ENCODE data around the gene GUCA2B. TPM values are rescaled to one million over a fixed set of nuclear protein-coding genes. Genes with fewer than 3 reads are reported as not detected.

GUCA2B gene
- total and polyA plus RNA-seq, 2 of the 4 experiments (the other 2 are of a cell fraction): not detected

GRCh38 chr1:42114229-42114628 lies 39.0 kb upstream of the GUCA2B start:
- no TSS peak for BruUV-seq (replicated peaks)
- H4K5ac ChIP-seq (ENCODE audit: low read depth, low read length): no peak overlapping the region
- TF ChIP-seq MXI1 (IDR thresholded peaks at IDR 0.05; ENCODE audit: borderline replicate concordance, low read depth, low read length) (no peak), CHD1 (IDR thresholded peaks at IDR 0.05; ENCODE audit: low read depth, low read length) (no peak), SMC3 (IDR thresholded peaks at IDR 0.05; ENCODE audit: low read depth, low read length) (no peak), MAZ (IDR thresholded peaks at IDR 0.05; ENCODE audit: borderline replicate concordance, low read depth, low read length) (no peak), RCOR1 (IDR thresholded peaks at IDR 0.05; ENCODE audit: insufficient replicate concordance, low read length) (no peak), MAFK (IDR thresholded peaks at IDR 0.05; ENCODE audit: low read depth, low read length) (no peak), CTCF (conservative IDR thresholded peaks at IDR 0.05; ENCODE audit: low read depth, low read length) (no peak), USF2 (IDR thresholded peaks at IDR 0.05; ENCODE audit: low read depth, low read length) (no peak), RFX5 (IDR thresholded peaks at IDR 0.05; ENCODE audit: low read depth, low read length) (no peak), BHLHE40 (IDR thresholded peaks at IDR 0.05; ENCODE audit: low read depth, low read length) (no peak), RAD21 (IDR thresholded peaks at IDR 0.05; ENCODE audit: low read length) (no peak), NFE2L2 (IDR thresholded peaks at IDR 0.05; ENCODE audit: low read depth, low read length) (no peak), CEBPB (IDR thresholded peaks at IDR 0.05; ENCODE audit: low read depth, low read length) (no peak), ELK1 (IDR thresholded peaks at IDR 0.05; ENCODE audit: borderline replicate concordance, low read depth, low read length) (no peak), FOS (IDR thresholded peaks at IDR 0.05; ENCODE audit: low read depth, low read length) (no peak), POLR2A (IDR thresholded peaks at IDR 0.05; ENCODE audit: low read depth, low read length) (no peak)
- no peak overlapping the region for H3K56ac ChIP-seq (ENCODE audit: extremely low read depth, insufficient read depth, low read length)
- no peaks in the 10 kb centered on the region for H3K4me1 ChIP-seq (ENCODE audit: control insufficient read depth, insufficient read depth, low read length)
- H2BK20ac ChIP-seq (ENCODE audit: low read depth, low read length): no peak overlapping the region
- no peak overlapping the region for H2BK120ac ChIP-seq (ENCODE audit: low read depth, low read length)
- no peak overlapping the region for H3K4me3 ChIP-seq (ENCODE audit: insufficient read depth, low read depth, low read length)
- H3K9me1 ChIP-seq (ENCODE audit: insufficient read depth, low read length): no peaks in the 10 kb centered on the region
- no peaks in the 10 kb centered on the region for H4K20me1 ChIP-seq (ENCODE audit: insufficient read depth, low read length)
- no peak overlapping the region for H2BK5ac ChIP-seq (ENCODE audit: low read depth, low read length, poor library complexity, severe bottlenecking)
- ChIA-PET CTCF (no interaction called here), POLR2A (ENCODE audit: unreplicated experiment) (no interaction called here)
- H3K27ac ChIP-seq (ENCODE audit: insufficient read depth, low read length): no peak overlapping the region
- H3K27me3 ChIP-seq (ENCODE audit: control insufficient read depth, insufficient read depth, low read length): peaks cover 5% of the 10 kb centered on the region
- no peak overlapping the region for H3K9ac ChIP-seq (ENCODE audit: low read depth, low read length)
- H2BK15ac ChIP-seq (ENCODE audit: low read depth, low read length): no peak overlapping the region
- H3K79me1 ChIP-seq (ENCODE audit: low read depth in 1 of 2, low read length in 2 of 2): no peaks in the 10 kb centered on the region
- intact Hi-C loops (cut with micrococcal nuclease) (no loop called here), dilution Hi-C loops (cut with HindIII; ENCODE audit: low sequenced_read_pairs, unreplicated experiment) (no loop called here), in situ Hi-C loops (cut with MboI; ENCODE audit: low sequenced_read_pairs) (no loop called here)
- H3K9me3 ChIP-seq (ENCODE audit: control insufficient read depth, insufficient read depth, low read length): no peaks in the 10 kb centered on the region
- no peak overlapping the region for H2AK9ac ChIP-seq (replicated peaks; ENCODE audit: low read depth, low read length, poor library complexity)
- no peak overlapping the region for H2AFZ ChIP-seq (replicated peaks; ENCODE audit: low read length, poor library complexity)
- no peak for DNase-seq
- WGBS, 2 experiments (ENCODE audit: extremely low coverage in 2 of 2, insufficient read length in 1 of 2): no CpG with 5 or more reads among the region's 5 CpGs
- H4K91ac ChIP-seq (ENCODE audit: insufficient read depth, low read depth, low read length): no peak overlapping the region
- no peak overlapping the region for H4K8ac ChIP-seq (ENCODE audit: low read depth in 2 of 2, low read length in 2 of 2)
- H3K36me3 ChIP-seq (ENCODE audit: control insufficient read depth, insufficient read depth, low read length): no peaks in the 10 kb centered on the region
- H2AK5ac ChIP-seq (ENCODE audit: low read depth, low read length): no peak overlapping the region
- H3K4me2 ChIP-seq (ENCODE audit: low read depth, low read length): no peak overlapping the region
- no peak overlapping the region for H3K23ac ChIP-seq (ENCODE audit: low read depth, low read length)
- H3K14ac ChIP-seq (replicated peaks; ENCODE audit: low read depth, low read length): no peak overlapping the region
- no peak overlapping the region for H3K18ac ChIP-seq (ENCODE audit: low read depth, low read length)
- no peak overlapping the region for H3K4ac ChIP-seq (ENCODE audit: low read depth, low read length)
- ATAC-seq (ENCODE audit: low read depth): no peak

All from IMR-90 (cell line).